ENCODE measurements around the gene CCDC187.
A peak's percentile ranks its signal among the peaks of the same experiment; 100 is the strongest.

The CCDC187 gene

DNA sequence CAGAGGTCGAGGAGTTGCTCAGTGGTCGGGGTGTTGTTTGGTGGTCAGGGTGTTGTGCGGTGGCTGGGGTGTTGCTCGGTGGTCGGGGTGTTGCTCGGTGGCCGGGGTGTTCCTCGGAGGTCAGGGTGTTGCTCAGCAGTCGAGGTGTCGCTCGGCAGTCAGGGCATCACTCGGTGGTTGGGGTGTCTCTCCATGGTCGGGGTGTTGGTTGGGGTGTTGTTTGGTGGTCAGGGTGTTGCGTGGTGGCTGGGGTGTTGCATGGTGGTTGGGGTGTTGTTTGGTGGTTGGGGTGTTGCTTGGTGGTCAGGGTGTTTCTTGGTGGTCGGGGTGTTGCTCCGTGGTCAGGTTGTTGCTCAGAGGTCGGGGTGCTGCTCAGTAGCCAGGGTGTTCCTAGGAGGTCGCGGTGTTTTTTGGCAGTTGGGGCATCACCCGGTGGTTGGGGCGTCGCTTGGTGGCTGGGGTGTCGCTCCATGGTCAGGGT is 12.4 kb upstream of the CCDC187 start:
- DNase-seq (ENCODE audit: insufficient read length, low spot score) (no peak), FAIRE-seq (no peak)
- TF ChIP-seq TAF1 (IDR thresholded peaks at IDR 0.05; ENCODE audit: low read depth, low read length), result no peak
- no peak for TF ChIP-seq POU2F2 (IDR thresholded peaks at IDR 0.05; ENCODE audit: low read depth, low read length)
- TF ChIP-seq SPI1 (IDR thresholded peaks at IDR 0.05; ENCODE audit: low read depth, low read length), result no peak
- TF ChIP-seq POLR2A (IDR thresholded peaks at IDR 0.05; ENCODE audit: low read depth, low read length), result no peak
- TF ChIP-seq PAX5 (IDR thresholded peaks at IDR 0.05; ENCODE audit: insufficient read depth, low read length, severe bottlenecking), result no peak
- no peak for TF ChIP-seq POLR2AphosphoS5 (IDR thresholded peaks at IDR 0.05; ENCODE audit: low read depth, low read length)

DNA sequence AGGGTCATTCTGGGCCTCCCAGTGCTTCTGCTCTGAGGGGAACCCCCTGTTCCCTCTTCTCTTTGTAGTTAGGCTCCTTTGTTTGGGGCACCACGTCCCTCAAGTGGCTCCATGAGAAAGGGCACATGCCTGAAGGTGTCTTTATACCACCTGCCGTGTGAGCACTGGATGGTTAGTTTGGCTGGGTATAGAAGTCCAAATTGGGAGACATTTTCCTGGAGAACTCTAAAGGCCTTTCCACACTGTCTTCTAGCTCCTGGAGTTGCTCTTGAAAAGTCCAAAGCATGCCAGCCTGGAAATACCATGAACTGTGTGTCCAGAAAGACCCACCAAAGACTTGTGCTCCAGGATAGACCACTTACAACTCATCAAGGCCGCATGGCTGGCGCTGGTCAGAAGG is 11.1 kb upstream of the CCDC187 start:
- no peak for DNase-seq (ENCODE audit: insufficient read length, low spot score)
- no peak for FAIRE-seq
- TF ChIP-seq SPI1 (IDR thresholded peaks at IDR 0.05; ENCODE audit: low read depth, low read length) (no peak), POU2F2 (IDR thresholded peaks at IDR 0.05; ENCODE audit: low read depth, low read length) (no peak), POLR2A (IDR thresholded peaks at IDR 0.05; ENCODE audit: low read depth, low read length) (no peak), POLR2AphosphoS5 (IDR thresholded peaks at IDR 0.05; ENCODE audit: low read depth, low read length) (no peak), PAX5 (IDR thresholded peaks at IDR 0.05; ENCODE audit: insufficient read depth, low read length, severe bottlenecking) (no peak), TAF1 (IDR thresholded peaks at IDR 0.05; ENCODE audit: low read depth, low read length) (no peak)

DNA sequence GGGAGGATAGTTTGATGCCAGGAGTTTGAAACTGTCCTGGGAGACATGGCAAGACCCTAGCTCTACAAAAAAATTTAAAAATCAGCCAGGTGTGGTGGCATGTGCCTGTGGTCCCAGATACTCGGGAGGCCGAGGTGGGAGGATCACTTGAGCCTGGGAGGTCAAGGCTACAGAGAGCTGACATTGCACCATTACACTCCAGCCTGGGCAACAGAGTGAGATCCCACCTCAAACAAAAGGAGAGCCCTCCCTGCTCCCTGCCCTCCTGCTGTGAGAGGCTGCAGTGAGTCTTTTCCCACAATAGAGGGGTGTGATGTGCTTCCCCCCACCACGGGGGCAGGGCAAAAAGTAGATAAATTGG is 10.1 kb upstream of the CCDC187 start:
- DNase-seq (ENCODE audit: insufficient read length, low spot score) (no peak), FAIRE-seq (no peak)
- TF ChIP-seq TAF1 (IDR thresholded peaks at IDR 0.05; ENCODE audit: low read depth, low read length) (no peak), SPI1 (IDR thresholded peaks at IDR 0.05; ENCODE audit: low read depth, low read length) (no peak), POLR2AphosphoS5 (IDR thresholded peaks at IDR 0.05; ENCODE audit: low read depth, low read length) (no peak), POU2F2 (IDR thresholded peaks at IDR 0.05; ENCODE audit: low read depth, low read length) (no peak), PAX5 (IDR thresholded peaks at IDR 0.05; ENCODE audit: insufficient read depth, low read length, severe bottlenecking) (no peak), POLR2A (IDR thresholded peaks at IDR 0.05; ENCODE audit: low read depth, low read length) (no peak)

DNA sequence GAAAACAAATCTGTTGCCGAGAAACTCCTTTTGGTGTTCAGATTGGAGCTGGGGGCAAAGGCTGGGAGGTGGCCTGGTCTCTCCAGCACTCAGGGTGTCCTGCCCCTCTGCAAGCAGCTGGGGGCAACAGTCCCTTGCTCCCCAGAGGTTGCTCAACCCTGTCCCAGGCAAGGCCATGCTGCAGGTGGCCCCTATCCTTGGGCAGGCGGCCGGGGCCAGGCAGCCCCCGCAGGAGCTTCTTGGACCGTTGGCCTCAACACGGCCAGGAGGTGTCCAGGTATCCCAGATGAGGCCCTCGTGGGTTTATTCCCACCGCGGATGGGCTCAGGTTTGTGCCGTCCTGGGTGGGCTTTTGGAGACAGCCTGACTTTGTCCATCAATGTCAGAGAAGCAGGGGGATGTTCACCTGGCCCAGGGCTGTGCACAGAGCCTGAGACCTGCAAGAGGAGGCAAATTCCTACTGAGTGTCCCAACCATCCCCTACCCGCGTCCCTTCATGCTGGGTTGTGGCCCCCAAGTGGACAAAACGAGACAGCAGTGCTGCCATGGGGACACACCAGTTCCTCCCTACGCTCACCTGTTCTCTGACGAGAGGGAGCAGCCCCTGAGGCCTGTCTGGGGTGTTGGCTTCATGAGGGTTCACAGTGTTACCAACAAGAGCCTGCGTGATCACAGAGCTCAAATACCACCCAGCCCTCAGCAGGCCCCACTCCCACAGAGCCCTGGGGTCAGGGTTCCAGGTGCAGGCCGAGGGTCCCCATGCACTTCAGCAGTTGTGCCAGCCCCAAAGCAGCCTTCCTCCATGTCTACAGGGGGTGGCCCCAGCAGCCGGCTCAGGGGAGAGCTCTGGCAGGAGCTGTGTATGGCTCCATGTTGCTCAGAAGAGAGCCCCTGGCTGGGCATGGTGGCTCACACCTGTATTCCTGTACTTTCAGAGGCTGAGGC is 9.5 kb upstream of the CCDC187 start:
- DNase-seq (ENCODE audit: insufficient read length, low spot score), result no peak
- TF ChIP-seq SPI1 (IDR thresholded peaks at IDR 0.05; ENCODE audit: low read depth, low read length) (no peak), PAX5 (IDR thresholded peaks at IDR 0.05; ENCODE audit: insufficient read depth, low read length, severe bottlenecking) (no peak), POLR2AphosphoS5 (IDR thresholded peaks at IDR 0.05; ENCODE audit: low read depth, low read length) (no peak), POLR2A (IDR thresholded peaks at IDR 0.05; ENCODE audit: low read depth, low read length) (no peak), POU2F2 (IDR thresholded peaks at IDR 0.05; ENCODE audit: low read depth, low read length) (no peak), TAF1 (IDR thresholded peaks at IDR 0.05; ENCODE audit: low read depth, low read length) (no peak)
- FAIRE-seq, result no peak

DNA sequence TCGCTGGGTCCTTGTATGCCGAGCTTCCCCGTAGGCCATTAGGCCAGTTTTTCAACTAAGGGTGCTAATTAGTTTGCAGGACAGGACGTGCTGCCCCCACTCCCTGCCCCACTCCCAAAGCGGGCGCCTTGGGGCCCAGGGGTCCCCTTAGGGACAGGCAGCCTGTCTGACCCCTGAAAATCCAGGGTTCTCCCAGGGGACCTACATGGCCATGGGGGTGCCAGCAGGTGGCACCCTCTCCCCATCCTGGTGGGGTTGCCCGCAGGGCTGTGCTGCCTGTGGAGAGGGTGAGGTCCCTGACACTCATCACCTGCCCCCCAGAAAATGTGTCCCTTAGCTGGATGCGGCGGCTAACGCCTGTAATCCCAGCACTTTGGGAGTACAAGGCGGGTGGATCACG is 8.5 kb upstream of the CCDC187 start:
- TF ChIP-seq POLR2AphosphoS5 (IDR thresholded peaks at IDR 0.05; ENCODE audit: low read depth, low read length) (no peak), SPI1 (IDR thresholded peaks at IDR 0.05; ENCODE audit: low read depth, low read length) (no peak), POLR2A (IDR thresholded peaks at IDR 0.05; ENCODE audit: low read depth, low read length) (no peak), TAF1 (IDR thresholded peaks at IDR 0.05; ENCODE audit: low read depth, low read length) (no peak), PAX5 (IDR thresholded peaks at IDR 0.05; ENCODE audit: insufficient read depth, low read length, severe bottlenecking) (no peak), POU2F2 (IDR thresholded peaks at IDR 0.05; ENCODE audit: low read depth, low read length) (no peak)
- FAIRE-seq (no peak), DNase-seq (ENCODE audit: insufficient read length, low spot score) (no peak)

DNA sequence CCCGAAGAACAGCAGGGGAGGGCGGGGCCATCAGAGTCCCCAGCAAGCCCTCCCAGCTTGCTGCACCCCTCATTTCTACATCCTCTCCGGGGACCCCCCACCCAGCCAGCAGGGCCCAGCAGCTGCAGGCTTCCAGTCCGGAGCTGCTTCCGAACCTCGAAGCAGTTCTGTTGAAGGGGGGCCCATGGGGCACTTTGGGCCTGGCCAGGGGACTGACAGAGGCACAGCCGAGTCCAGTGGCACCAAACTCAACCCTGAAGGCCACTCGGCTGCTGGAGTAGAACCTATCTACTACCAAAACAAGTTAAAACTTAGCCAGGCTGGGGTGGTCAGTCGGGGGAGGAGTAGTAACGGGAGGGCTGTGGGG is 8.1 kb upstream of the CCDC187 start:
- no peak for DNase-seq (ENCODE audit: insufficient read length, low spot score)
- no peak for FAIRE-seq
- TF ChIP-seq POU2F2 (IDR thresholded peaks at IDR 0.05; ENCODE audit: low read depth, low read length), result no peak
- no peak for TF ChIP-seq POLR2AphosphoS5 (IDR thresholded peaks at IDR 0.05; ENCODE audit: low read depth, low read length)
- no peak for TF ChIP-seq PAX5 (IDR thresholded peaks at IDR 0.05; ENCODE audit: insufficient read depth, low read length, severe bottlenecking)
- no peak for TF ChIP-seq SPI1 (IDR thresholded peaks at IDR 0.05; ENCODE audit: low read depth, low read length)
- TF ChIP-seq POLR2A (IDR thresholded peaks at IDR 0.05; ENCODE audit: low read depth, low read length), result no peak
- no peak for TF ChIP-seq TAF1 (IDR thresholded peaks at IDR 0.05; ENCODE audit: low read depth, low read length)

DNA sequence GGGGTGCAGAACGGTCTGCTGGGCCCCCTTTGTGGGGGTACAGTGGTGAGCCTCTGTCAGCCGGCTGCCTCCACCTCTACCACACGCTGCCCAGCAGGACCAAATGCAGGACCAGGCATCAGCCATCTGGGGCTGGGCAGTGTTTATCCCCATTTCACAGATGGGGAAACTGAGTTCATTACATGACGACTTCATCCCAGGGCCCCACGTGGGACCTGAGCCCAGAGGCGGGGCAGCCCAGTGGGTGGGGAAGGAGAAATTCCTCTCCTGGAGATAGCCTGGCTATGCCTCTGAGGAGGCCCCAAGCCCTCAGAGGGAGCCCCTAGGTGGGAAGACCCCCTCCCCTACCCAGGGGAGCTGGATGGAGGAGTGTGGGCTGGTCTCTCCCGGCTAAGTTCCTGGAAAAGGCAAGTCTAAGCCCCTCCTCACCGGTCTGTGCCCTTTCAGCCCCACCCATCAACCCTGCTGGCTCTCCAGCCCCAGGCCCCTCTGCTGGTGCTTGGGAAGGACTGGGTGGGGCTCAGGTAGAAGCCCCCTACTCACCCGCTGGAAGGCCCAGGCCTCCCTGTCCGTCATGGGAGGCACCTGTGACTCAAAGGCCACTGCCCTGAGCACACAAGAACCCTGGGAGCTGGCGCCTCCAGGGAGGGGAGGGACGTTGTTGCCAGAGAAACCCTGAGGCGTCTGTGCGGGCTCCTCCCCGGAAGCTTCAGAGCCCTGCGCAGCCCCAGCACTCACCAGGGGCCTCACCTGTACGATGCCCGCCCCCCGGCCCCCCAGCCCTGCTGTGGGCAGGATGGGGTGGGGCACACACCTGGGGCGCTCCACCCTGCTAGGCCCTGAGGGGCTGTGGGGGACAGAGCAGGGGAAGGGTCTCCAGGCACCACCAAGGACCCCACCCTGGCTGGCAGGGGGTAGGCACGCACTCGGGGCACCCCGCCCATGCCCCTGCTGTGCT is 7.4 kb upstream of the CCDC187 start:
- TF ChIP-seq POU2F2 (IDR thresholded peaks at IDR 0.05; ENCODE audit: low read depth, low read length) (no peak), POLR2AphosphoS5 (IDR thresholded peaks at IDR 0.05; ENCODE audit: low read depth, low read length) (no peak), POLR2A (IDR thresholded peaks at IDR 0.05; ENCODE audit: low read depth, low read length) (no peak), PAX5 (IDR thresholded peaks at IDR 0.05; ENCODE audit: insufficient read depth, low read length, severe bottlenecking) (no peak), SPI1 (IDR thresholded peaks at IDR 0.05; ENCODE audit: low read depth, low read length) (no peak), TAF1 (IDR thresholded peaks at IDR 0.05; ENCODE audit: low read depth, low read length) (no peak)
- FAIRE-seq (no peak), DNase-seq (ENCODE audit: insufficient read length, low spot score) (peak; percentile 68)

DNA sequence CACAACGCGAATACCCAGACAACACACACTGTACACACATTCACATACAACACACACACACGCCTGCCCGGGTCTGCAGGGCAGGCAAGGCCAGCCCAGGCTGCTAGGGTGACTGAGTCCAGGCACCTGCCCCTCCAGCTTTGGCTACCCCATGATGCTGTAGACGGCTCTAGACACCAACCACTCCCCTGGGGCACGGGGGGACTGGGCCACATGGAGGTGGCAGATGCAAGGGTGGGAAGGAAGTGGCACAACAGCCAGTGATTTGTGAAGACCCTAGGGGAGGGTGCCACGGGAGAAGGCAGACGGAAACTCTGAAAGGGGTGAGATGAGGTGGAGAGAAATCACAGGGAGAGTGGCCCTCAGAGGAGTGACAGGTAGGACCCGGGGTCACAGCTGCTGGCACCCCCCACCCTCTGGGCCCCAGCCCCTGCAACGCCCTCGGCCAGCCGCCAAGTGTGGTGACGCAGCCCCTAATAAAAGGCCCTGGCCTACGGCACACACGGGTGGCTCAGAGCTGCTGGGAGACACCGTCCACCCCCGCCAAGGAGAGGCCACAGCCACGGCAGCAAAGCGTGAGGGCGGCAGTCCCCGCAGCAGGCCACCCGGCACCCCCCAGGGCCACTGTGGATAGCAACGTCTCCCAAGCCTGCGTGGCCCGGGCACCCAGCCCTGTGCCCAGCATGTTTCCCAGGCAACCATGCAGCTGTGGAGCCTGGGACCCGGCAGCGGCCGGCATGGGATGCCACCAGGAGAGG is 6.6 kb upstream of the CCDC187 start:
- DNase-seq (ENCODE audit: insufficient read length, low spot score) (no peak), FAIRE-seq (no peak)
- TF ChIP-seq POLR2AphosphoS5 (IDR thresholded peaks at IDR 0.05; ENCODE audit: low read depth, low read length), result no peak
- no peak for TF ChIP-seq TAF1 (IDR thresholded peaks at IDR 0.05; ENCODE audit: low read depth, low read length)
- no peak for TF ChIP-seq PAX5 (IDR thresholded peaks at IDR 0.05; ENCODE audit: insufficient read depth, low read length, severe bottlenecking)
- no peak for TF ChIP-seq POLR2A (IDR thresholded peaks at IDR 0.05; ENCODE audit: low read depth, low read length)
- TF ChIP-seq SPI1 (IDR thresholded peaks at IDR 0.05; ENCODE audit: low read depth, low read length), result no peak
- TF ChIP-seq POU2F2 (IDR thresholded peaks at IDR 0.05; ENCODE audit: low read depth, low read length), result no peak

Data from GM12891 (cell line).